ENCODE measurements around the gene AIF1.

AIF1 gene

GRCh38 chr6:31642798-31643570 is 27.9 kb downstream of the AIF1 start:
- no peak for DNase-seq (ENCODE audit: low read depth)

GRCh38 chr6:31643818-31644454 is 28.9 kb downstream of the AIF1 start:
- DNase-seq (ENCODE audit: low read depth): no peak

GRCh38 chr6:31645325-31645724 is 30.3 kb downstream of the AIF1 start:
- DNase-seq (ENCODE audit: low read depth): no peak

- DNase-seq (ENCODE audit: low read depth): peak; percentile 91
Measured at GRCh38 chr6:31651602-31652191, 36.7 kb downstream of the AIF1 start.

GRCh38 chr6:31652925-31653724 is 38.1 kb downstream of the AIF1 start:
- DNase-seq (ENCODE audit: low read depth): peak; percentile 96

GRCh38 chr6:31654574-31655348 is 39.7 kb downstream of the AIF1 start:
- DNase-seq (ENCODE audit: low read depth): no peak

GRCh38 chr6:31655349-31656237 is 40.6 kb downstream of the AIF1 start, which contains the start of gene APOM:
TSS of gene APOM (plus strand) at chr6:31655894. CDS start at chr6:31655967, 73 bp downstream.
- no peak for DNase-seq (ENCODE audit: low read depth)

GRCh38 chr6:31657406-31658157 is 42.5 kb downstream of the AIF1 start:
- DNase-seq (ENCODE audit: low read depth): no peak

- DNase-seq (ENCODE audit: low read depth): no peak
Measured at GRCh38 chr6:31658158-31658688, 43.2 kb downstream of the AIF1 start.

- DNase-seq (ENCODE audit: low read depth): no peak
Measured at GRCh38 chr6:31658983-31659648, 44.1 kb downstream of the AIF1 start.

- DNase-seq (ENCODE audit: low read depth): peak; percentile 58
Measured at GRCh38 chr6:31659649-31660380, 44.8 kb downstream of the AIF1 start.

GRCh38 chr6:31660381-31661261 is 45.6 kb downstream of the AIF1 start, which contains the start of gene C6orf47:
TSS of gene C6orf47 (minus strand) at chr6:31660778. CDS start at chr6:31659947, 831 bp downstream.
- DNase-seq (ENCODE audit: low read depth): peak; percentile 89

- DNase-seq (ENCODE audit: low read depth): no peak
Measured at GRCh38 chr6:31661262-31662123, 46.5 kb downstream of the AIF1 start.

- DNase-seq (ENCODE audit: low read depth): no peak
Measured at GRCh38 chr6:31662124-31662723, 47.2 kb downstream of the AIF1 start.

GRCh38 chr6:31663126-31663960 is 48.3 kb downstream of the AIF1 start:
- peak; percentile 84 for DNase-seq (ENCODE audit: low read depth)

Measured in ELR (cell line).